IMR-90 (cell line): Measurements from ENCODE around the gene PLCD1. TPM values are rescaled to one million over a fixed set of nuclear protein-coding genes. Genes with fewer than 3 reads are reported as not detected.

Source experiments
- ATAC-seq: fragments of 200-7000 bp; cut with Tn5 transposase; 2 replicates; pipeline ENCODE4 v1.9.1; 2020; ENCODE audit warnings: low read depth, mild to moderate bottlenecking, moderate library complexity
- BruUV-seq: library from RNA; stranded (reverse); fragments of 400-500 nt; replicated peaks from 2 replicates; lab custom pipeline; 2021; lab: Mats Ljungman, UMichigan
- CTCF ChIA-PET: fragments of 300-600 bp; formaldehyde crosslinking; extraction: SDS; loops from one replicate; lab custom pipeline; 2021; ENCODE audit warnings: antibody characterized with exemption; lab: Yijun Ruan, JAX
- POLR2A ChIA-PET: fragments of 300-600 bp; sonication (Branson Sonifier 250); formaldehyde crosslinking; loops from one replicate; lab custom pipeline; 2022; ENCODE audit warnings: antibody characterized with exemption; ENCODE audit not compliant: unreplicated experiment; lab: Charles Lee
- DNase-seq: peaks from one replicate; pipeline ENCODE4 v3.0.0; 2013
- H2AFZ ChIP-seq: replicated peaks from 2 replicates; pipeline ENCODE3; 2013; ENCODE audit warnings: low read length, mild to moderate bottlenecking; ENCODE audit not compliant: poor library complexity
- H2AK5ac ChIP-seq: 2 replicates; pipeline ENCODE4 v1.6.1; 2013; ENCODE audit warnings: low read depth, low read length, inconsistent platforms
- H2AK9ac ChIP-seq: replicated peaks from 2 replicates; pipeline ENCODE3; 2013; ENCODE audit warnings: mild to moderate bottlenecking, low read depth, low read length, moderate library complexity; ENCODE audit not compliant: poor library complexity
- H2BK120ac ChIP-seq: 2 replicates; pipeline ENCODE4 v1.6.1; 2013; ENCODE audit warnings: low read depth, low read length, inconsistent platforms
- H2BK15ac ChIP-seq: 3 replicates; pipeline ENCODE4 v1.6.1; 2013; ENCODE audit warnings: low read depth, low read length, inconsistent platforms
- H2BK20ac ChIP-seq: 2 replicates; pipeline ENCODE4 v1.6.1; 2013; ENCODE audit warnings: low read depth, mild to moderate bottlenecking, inconsistent platforms, low read length, moderate library complexity
- H2BK5ac ChIP-seq: 2 replicates; pipeline ENCODE4 v1.6.1; 2013; ENCODE audit warnings: mild to moderate bottlenecking, low read depth, low read length, inconsistent platforms; ENCODE audit not compliant: poor library complexity, severe bottlenecking
- H3K14ac ChIP-seq: replicated peaks from 2 replicates; pipeline ENCODE4 v1.6.1; 2013; ENCODE audit warnings: low read depth, low read length, inconsistent platforms
- H3K18ac ChIP-seq: 2 replicates; pipeline ENCODE4 v1.6.1; 2013; ENCODE audit warnings: low read depth, low read length, control low read depth
- H3K23ac ChIP-seq: 2 replicates; pipeline ENCODE4 v1.6.1; 2013; ENCODE audit warnings: low read depth, low read length, inconsistent platforms
- H3K27ac ChIP-seq: 2 replicates; pipeline ENCODE4 v1.5.1; 2013; ENCODE audit warnings: mild to moderate bottlenecking, control low read depth, low read length; ENCODE audit not compliant: insufficient read depth
- H3K27me3 ChIP-seq: 2 replicates; pipeline ENCODE4 v1.6.1; 2013; ENCODE audit warnings: low read length; ENCODE audit not compliant: control insufficient read depth, insufficient read depth
- H3K36me3 ChIP-seq: 2 replicates; pipeline ENCODE4 v1.6.1; 2013; ENCODE audit warnings: low read length, mixed read lengths; ENCODE audit not compliant: control insufficient read depth, insufficient read depth
- H3K4ac ChIP-seq: 2 replicates; pipeline ENCODE4 v1.6.1; 2013; ENCODE audit warnings: low read depth, low read length, inconsistent platforms
- H3K4me1 ChIP-seq: 2 replicates; pipeline ENCODE4 v1.6.1; 2013; ENCODE audit warnings: low read length, mixed read lengths; ENCODE audit not compliant: control insufficient read depth, insufficient read depth
- H3K4me2 ChIP-seq: 2 replicates; pipeline ENCODE4 v1.6.1; 2013; ENCODE audit warnings: low read depth, mild to moderate bottlenecking, control low read depth, low read length, moderate library complexity
- H3K4me3 ChIP-seq: 2 replicates; pipeline ENCODE4 v1.5.1; 2013; ENCODE audit warnings: low read depth, mild to moderate bottlenecking, control low read depth, low read length, moderate library complexity; ENCODE audit not compliant: insufficient read depth
- H3K56ac ChIP-seq: 2 replicates; pipeline ENCODE4 v1.6.1; 2013; ENCODE audit warnings: low read length, inconsistent platforms; ENCODE audit not compliant: insufficient read depth; ENCODE audit errors: extremely low read depth
- H3K79me1 ChIP-seq, 2 experiments: 2 replicates each; pipeline ENCODE4 v1.6.1; 2013; ENCODE audit warnings: low read length in 2 of 2, inconsistent platforms in 1 of 2, low read depth in 1 of 2
- H3K9ac ChIP-seq: 2 replicates; pipeline ENCODE4 v1.6.1; 2013; ENCODE audit warnings: low read depth, low read length, control low read depth
- H3K9me1 ChIP-seq: 2 replicates; pipeline ENCODE4 v1.6.1; 2013; ENCODE audit warnings: low read length, inconsistent platforms; ENCODE audit not compliant: insufficient read depth
- H3K9me3 ChIP-seq: 2 replicates; pipeline ENCODE4 v1.6.1; 2013; ENCODE audit warnings: low read length; ENCODE audit not compliant: control insufficient read depth, insufficient read depth
- H4K20me1 ChIP-seq: 2 replicates; pipeline ENCODE4 v1.6.1; 2013; ENCODE audit warnings: low read length, inconsistent platforms; ENCODE audit not compliant: insufficient read depth
- H4K5ac ChIP-seq: 2 replicates; pipeline ENCODE4 v1.6.1; 2013; ENCODE audit warnings: mild to moderate bottlenecking, low read depth, low read length, control low read depth
- H4K8ac ChIP-seq, 2 experiments: 2 replicates each; pipeline ENCODE4 v1.6.1; 2013; ENCODE audit warnings: low read depth in 2 of 2, low read length in 2 of 2, control low read depth in 1 of 2, inconsistent platforms in 1 of 2
- H4K91ac ChIP-seq: 2 replicates; pipeline ENCODE4 v1.6.1; 2013; ENCODE audit warnings: low read depth, low read length, inconsistent platforms; ENCODE audit not compliant: insufficient read depth
- CEBPB ChIP-seq: IDR thresholded peaks from 2 replicates; pipeline ENCODE4 v1.6.1; 2012; ENCODE audit warnings: low read depth, low read length, improper control_type of control experiment
- FOS ChIP-seq: fragments of 150-350 bp; IDR thresholded peaks from 2 replicates; pipeline ENCODE4 v1.6.1; 2016; ENCODE audit warnings: low read depth, low read length
- MAZ ChIP-seq: IDR thresholded peaks from 2 replicates; pipeline ENCODE4 v1.6.1; 2012; ENCODE audit warnings: low read depth, mild to moderate bottlenecking, low read length, improper control_type of control experiment, moderate library complexity, borderline replicate concordance
- MXI1 ChIP-seq: IDR thresholded peaks from 2 replicates; pipeline ENCODE4 v1.6.1; 2012; ENCODE audit warnings: low read depth, mild to moderate bottlenecking, low read length, moderate library complexity, borderline replicate concordance
- POLR2A ChIP-seq: IDR thresholded peaks from 2 replicates; pipeline ENCODE4 v1.6.1; 2012; ENCODE audit warnings: mild to moderate bottlenecking, low read depth, low read length
- WGBS, 2 experiments: methylation state at CpG; one replicate each; pipeline versions ENCODE4 v1.1.5 to v1.1.7; 2013; ENCODE audit warnings: missing lambda C conversion rate in 2 of 2; ENCODE audit not compliant: insufficient read length in 1 of 2; ENCODE audit errors: extremely low coverage in 2 of 2; 5-methylcytosine and 5-hydroxymethylcytosine counted together
- dilution Hi-C: fragments of 300-500 bp; cut with HindIII; formaldehyde crosslinking; loops from one replicate; pipeline ENCODE4 v1.14.3; 2018; ENCODE audit warnings: low sequenced_read_pairs; ENCODE audit not compliant: unreplicated experiment
- in situ Hi-C: fragments of 300-500 bp; cut with MboI; formaldehyde crosslinking; loops from 3 replicates; pipeline ENCODE4 v1.14.3; 2019; ENCODE audit warnings: low sequenced_read_pairs, inconsistent platforms, mixed read lengths
- intact Hi-C: fragments of 100-400 bp; cut with micrococcal nuclease; formaldehyde crosslinking; loops from 2 replicates; pipeline ENCODE4 v1.10.0; 2022
- polyA plus RNA-seq, 3 experiments: library from polyadenylated mRNA; depleted of rRNA; stranded (reverse); fragments of >200 nt; gene quantifications; 2 replicates each; pipeline ENCODE4 v1.2.3, GENCODE V29; 2012; ENCODE audit warnings: low replicate concordance in 1 of 3
- total RNA-seq: library from RNA; depleted of rRNA; stranded (reverse); fragments of >200 nt; gene quantifications from 2 replicates; pipeline ENCODE4 v1.2.3, GENCODE V29; 2012
- TF ChIP-seq, protein P1 (sequence below): fragments of 150-350 bp; IDR thresholded peaks from 2 replicates; pipeline ENCODE4 v1.6.1; 2017; ENCODE audit warnings: mild to moderate bottlenecking, antibody characterized with exemption, low read length, low read depth

Gene PLCD1
- total and polyA plus RNA-seq, 2 of the 4 experiments (the other 2 are of a cell fraction): 14.9 to 16.3 TPM

DNA sequence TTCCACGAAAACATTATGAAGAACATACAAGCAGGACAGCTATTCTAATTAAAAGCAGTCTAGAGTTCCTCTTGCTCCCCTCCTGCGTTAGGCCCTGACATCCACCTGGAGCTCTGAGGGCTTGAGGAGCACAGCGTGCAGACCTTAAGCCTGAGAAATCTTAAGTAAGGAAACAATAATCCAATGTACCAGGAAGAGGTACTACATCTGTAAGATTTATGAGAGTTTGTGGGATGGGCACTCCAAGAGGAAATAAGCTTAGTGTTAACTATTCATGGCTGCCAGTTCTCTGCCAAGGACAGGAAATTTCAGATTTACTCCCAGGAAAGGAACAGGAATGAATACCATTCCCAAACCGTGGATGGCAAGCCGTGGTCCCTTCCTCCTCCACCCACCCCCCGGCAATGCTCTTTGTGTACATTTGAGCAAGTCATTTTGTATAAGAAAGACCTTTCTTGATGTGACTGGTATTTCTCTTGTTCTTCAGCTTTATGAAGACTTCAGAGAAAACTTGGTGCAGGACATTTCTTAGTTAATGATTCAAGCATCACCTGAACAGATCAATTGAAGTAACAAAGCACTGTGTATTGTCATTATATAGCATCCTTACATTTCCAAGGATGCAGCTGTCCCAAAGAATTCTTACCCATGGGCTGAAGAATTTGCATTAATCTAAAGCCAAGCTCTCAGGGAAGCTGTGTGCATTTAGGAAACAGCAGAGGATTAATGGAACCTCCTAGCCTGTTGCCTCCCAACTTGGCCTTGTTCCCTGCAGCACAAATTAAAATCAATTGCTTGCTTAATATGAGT lies 67.6 kb downstream of the PLCD1 start:
- Histone ChIP-seq H2BK5ac (no peak overlapping the region), H2AFZ (no peak overlapping the region), H4K91ac (no peak overlapping the region), H4K20me1 (no peaks in the 10 kb centered on the region), H2AK5ac (no peak overlapping the region), H3K9me1 (peaks cover 8% of the 10 kb centered on the region), H3K36me3 (peaks cover 2% of the 10 kb centered on the region; the same call in 1 of the 2 replicates), H3K4me1 (peaks cover 8% of the 10 kb centered on the region), H3K9ac (no peak overlapping the region), H2BK20ac (no peak overlapping the region), H3K27ac (no peak overlapping the region), H2BK15ac (no peak overlapping the region), H3K27me3 (no peaks in the 10 kb centered on the region), H3K4me2 (no peak overlapping the region), H3K4ac (no peak overlapping the region), H3K79me1 (peaks cover 4 to 14% of the 10 kb centered on the region in 2 experiments; a peak in 2 of 4 replicates), H3K56ac (no peak overlapping the region), H3K18ac (no peak overlapping the region), H3K9me3 (no peaks in the 10 kb centered on the region), H3K4me3 (no peak overlapping the region), H2BK120ac (no peak overlapping the region), H3K14ac (no peak overlapping the region), H2AK9ac (no peak overlapping the region), H3K23ac (no peak overlapping the region), H4K5ac (no peak overlapping the region), H4K8ac (no peak overlapping the region)
- no peak for ATAC-seq
- TF ChIP-seq CEBPB (no peak), FOS (no peak), POLR2A (no peak), MAZ (no peak), MXI1 (no peak)
- TF ChIP-seq, protein P1, sequence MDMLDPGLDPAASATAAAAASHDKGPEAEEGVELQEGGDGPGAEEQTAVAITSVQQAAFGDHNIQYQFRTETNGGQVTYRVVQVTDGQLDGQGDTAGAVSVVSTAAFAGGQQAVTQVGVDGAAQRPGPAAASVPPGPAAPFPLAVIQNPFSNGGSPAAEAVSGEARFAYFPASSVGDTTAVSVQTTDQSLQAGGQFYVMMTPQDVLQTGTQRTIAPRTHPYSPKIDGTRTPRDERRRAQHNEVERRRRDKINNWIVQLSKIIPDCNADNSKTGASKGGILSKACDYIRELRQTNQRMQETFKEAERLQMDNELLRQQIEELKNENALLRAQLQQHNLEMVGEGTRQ: no peak
- no CpG with 5 or more reads among the region's 6 CpGs for WGBS, 2 experiments
- ChIA-PET POLR2A (no interaction called here), CTCF (interaction anchor here (0.6 to 1.1 kb wide), 4 partner anchors 13 to 106 kb away, joined by 3 to 6 read pairs (median 4); no protein-coding TSS in a partner anchor)
- in situ Hi-C loops (loop anchor here (5.0 kb wide), 1 partner anchor 105 kb away; no protein-coding TSS in a partner anchor), intact Hi-C loops (no loop called here), dilution Hi-C loops (no loop called here)
- DNase-seq: no peak
- no TSS peak for BruUV-seq
